ENCODE results near the gene CCDC47.

The CCDC47 gene

GRCh38 chr17:63758428-63758827 lies 15.0 kb downstream of the CCDC47 start (continued):
- TF ChIP-seq ZBTB26 (tag by site-specific recombination; optimal IDR thresholded peaks at IDR 0.05) (no peak), ZNF600 (tag by site-specific recombination; IDR thresholded peaks at IDR 0.05) (no peak), ZSCAN4 (tag by site-specific recombination; IDR thresholded peaks at IDR 0.05) (no peak), ZNF548 (tag by site-specific recombination; IDR thresholded peaks at IDR 0.05) (no peak), ZNF391 (tag by site-specific recombination; IDR thresholded peaks at IDR 0.05; ENCODE audit: borderline replicate concordance, low read depth) (no peak)
- TF ChIP-seq, protein P1, sequence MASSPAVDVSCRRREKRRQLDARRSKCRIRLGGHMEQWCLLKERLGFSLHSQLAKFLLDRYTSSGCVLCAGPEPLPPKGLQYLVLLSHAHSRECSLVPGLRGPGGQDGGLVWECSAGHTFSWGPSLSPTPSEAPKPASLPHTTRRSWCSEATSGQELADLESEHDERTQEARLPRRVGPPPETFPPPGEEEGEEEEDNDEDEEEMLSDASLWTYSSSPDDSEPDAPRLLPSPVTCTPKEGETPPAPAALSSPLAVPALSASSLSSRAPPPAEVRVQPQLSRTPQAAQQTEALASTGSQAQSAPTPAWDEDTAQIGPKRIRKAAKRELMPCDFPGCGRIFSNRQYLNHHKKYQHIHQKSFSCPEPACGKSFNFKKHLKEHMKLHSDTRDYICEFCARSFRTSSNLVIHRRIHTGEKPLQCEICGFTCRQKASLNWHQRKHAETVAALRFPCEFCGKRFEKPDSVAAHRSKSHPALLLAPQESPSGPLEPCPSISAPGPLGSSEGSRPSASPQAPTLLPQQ (tag by site-specific recombination; IDR thresholded peaks at IDR 0.05), result no peak

- TF ChIP-seq, protein P2, sequence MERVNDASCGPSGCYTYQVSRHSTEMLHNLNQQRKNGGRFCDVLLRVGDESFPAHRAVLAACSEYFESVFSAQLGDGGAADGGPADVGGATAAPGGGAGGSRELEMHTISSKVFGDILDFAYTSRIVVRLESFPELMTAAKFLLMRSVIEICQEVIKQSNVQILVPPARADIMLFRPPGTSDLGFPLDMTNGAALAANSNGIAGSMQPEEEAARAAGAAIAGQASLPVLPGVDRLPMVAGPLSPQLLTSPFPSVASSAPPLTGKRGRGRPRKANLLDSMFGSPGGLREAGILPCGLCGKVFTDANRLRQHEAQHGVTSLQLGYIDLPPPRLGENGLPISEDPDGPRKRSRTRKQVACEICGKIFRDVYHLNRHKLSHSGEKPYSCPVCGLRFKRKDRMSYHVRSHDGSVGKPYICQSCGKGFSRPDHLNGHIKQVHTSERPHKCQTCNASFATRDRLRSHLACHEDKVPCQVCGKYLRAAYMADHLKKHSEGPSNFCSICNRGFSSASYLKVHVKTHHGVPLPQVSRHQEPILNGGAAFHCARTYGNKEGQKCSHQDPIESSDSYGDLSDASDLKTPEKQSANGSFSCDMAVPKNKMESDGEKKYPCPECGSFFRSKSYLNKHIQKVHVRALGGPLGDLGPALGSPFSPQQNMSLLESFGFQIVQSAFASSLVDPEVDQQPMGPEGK (tag by site-specific recombination; IDR thresholded peaks at IDR 0.05), result no peak
- TF ChIP-seq ZNF274 (IDR thresholded peaks at IDR 0.05; ENCODE audit: low read length) (no peak), ZNF274 (tag by site-specific recombination; IDR thresholded peaks at IDR 0.05; ENCODE audit: borderline replicate concordance) (no peak), KLF9 (tag by site-specific recombination; IDR thresholded peaks at IDR 0.05; ENCODE audit: low read depth) (no peak), ZNF157 (tag by site-specific recombination; IDR thresholded peaks at IDR 0.05) (no peak), ZNF521 (tag by site-specific recombination; IDR thresholded peaks at IDR 0.05) (no peak), ZIC2 (tag by site-specific recombination; IDR thresholded peaks at IDR 0.05) (no peak), ZNF658 (tag by site-specific recombination; IDR thresholded peaks at IDR 0.05) (no peak), ZNF362 (tag by site-specific recombination; IDR thresholded peaks at IDR 0.05) (no peak), ZNF514 (tag by site-specific recombination; IDR thresholded peaks at IDR 0.05) (no peak)
- TF ChIP-seq, protein P3, sequence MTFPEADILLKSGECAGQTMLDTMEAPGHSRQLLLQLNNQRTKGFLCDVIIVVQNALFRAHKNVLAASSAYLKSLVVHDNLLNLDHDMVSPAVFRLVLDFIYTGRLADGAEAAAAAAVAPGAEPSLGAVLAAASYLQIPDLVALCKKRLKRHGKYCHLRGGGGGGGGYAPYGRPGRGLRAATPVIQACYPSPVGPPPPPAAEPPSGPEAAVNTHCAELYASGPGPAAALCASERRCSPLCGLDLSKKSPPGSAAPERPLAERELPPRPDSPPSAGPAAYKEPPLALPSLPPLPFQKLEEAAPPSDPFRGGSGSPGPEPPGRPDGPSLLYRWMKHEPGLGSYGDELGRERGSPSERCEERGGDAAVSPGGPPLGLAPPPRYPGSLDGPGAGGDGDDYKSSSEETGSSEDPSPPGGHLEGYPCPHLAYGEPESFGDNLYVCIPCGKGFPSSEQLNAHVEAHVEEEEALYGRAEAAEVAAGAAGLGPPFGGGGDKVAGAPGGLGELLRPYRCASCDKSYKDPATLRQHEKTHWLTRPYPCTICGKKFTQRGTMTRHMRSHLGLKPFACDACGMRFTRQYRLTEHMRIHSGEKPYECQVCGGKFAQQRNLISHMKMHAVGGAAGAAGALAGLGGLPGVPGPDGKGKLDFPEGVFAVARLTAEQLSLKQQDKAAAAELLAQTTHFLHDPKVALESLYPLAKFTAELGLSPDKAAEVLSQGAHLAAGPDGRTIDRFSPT (tag by site-specific recombination; IDR thresholded peaks at IDR 0.05), result no peak
- Histone ChIP-seq H3K9me3 (ENCODE audit: control insufficient read depth, insufficient read depth, low read depth, low read length) (no peaks in the 10 kb centered on the region), H3K4me3 (ENCODE audit: low read depth, low read length) (no peak overlapping the region), H3K27ac (ENCODE audit: extremely low read depth, low read depth, low read length) (no peak overlapping the region), H3K4me1 (ENCODE audit: control insufficient read depth, insufficient read depth, low read length) (no peaks in the 10 kb centered on the region), H3K36me3 (ENCODE audit: control insufficient read depth in 2 of 2, insufficient read depth in 1 of 2, low read length in 2 of 2) (peaks cover 89 to 99% of the 10 kb centered on the region in 2 experiments)
- ChIA-PET POLR2A (interaction anchor here (0.8 kb wide), 1 partner anchor 19 kb away, joined by 3 read pairs; the partner anchor contains the start of genes CCDC47 and DDX42), CTCF (interaction anchor here (0.6 kb wide), 1 partner anchor 15 kb away, joined by 3 read pairs; no protein-coding TSS in a partner anchor)
Measured at GRCh38 chr17:63754046-63754445, 19.4 kb downstream of the CCDC47 start.
